Activated CD8-positive, alpha-beta T cell treated with anti-CD3 and anti-CD28 coated beads for 36 hours (primary cell): Measurements from ENCODE around the gene ZHX3. TPM values are rescaled to one million over a fixed set of nuclear protein-coding genes. Genes with fewer than 3 reads are reported as not detected.

Experiments used
- ATAC-seq: fragments of 200-7000 bp; cut with Tn5 transposase; one replicate; pipeline ENCODE4 v1.10.0; 2021; ENCODE audit warnings: mild to moderate bottlenecking, moderate library complexity
- CTCF ChIA-PET: fragments of 350-600 bp; sonication (Branson Sonifier 250); formaldehyde crosslinking; loops from one replicate; lab custom pipeline; 2021; ENCODE audit warnings: antibody characterized with exemption; lab: Charles Lee
- POLR2A ChIA-PET: fragments of 350-600 bp; sonication (Branson Sonifier 250); formaldehyde crosslinking; loops from one replicate; lab custom pipeline; 2021; ENCODE audit warnings: antibody characterized with exemption; lab: Charles Lee
- DNase-seq: peaks from one replicate; pipeline ENCODE4 v3.0.0-alpha.2; 2020
- H3K27ac Mint-ChIP-seq: one replicate; pipeline ENCODE4 v1.8.0; 2021; ENCODE audit warnings: mild to moderate bottlenecking, mixed read lengths
- H3K27me3 Mint-ChIP-seq: one replicate; pipeline ENCODE4 v1.8.0; 2021; ENCODE audit warnings: mixed read lengths
- H3K36me3 Mint-ChIP-seq: one replicate; pipeline ENCODE4 v1.8.0; 2021; ENCODE audit warnings: low read depth, mixed read lengths
- H3K4me1 Mint-ChIP-seq: one replicate; pipeline ENCODE4 v1.8.0; 2021; ENCODE audit warnings: low read depth, mixed read lengths
- H3K4me3 Mint-ChIP-seq: one replicate; pipeline ENCODE4 v1.8.0; 2021; ENCODE audit warnings: mild to moderate bottlenecking, moderate library complexity, mixed read lengths
- H3K9me3 Mint-ChIP-seq: one replicate; pipeline ENCODE4 v1.8.0; 2021; ENCODE audit warnings: mixed read lengths
- CTCF ChIP-seq: fragments of 200-600 bp; IDR thresholded peaks from one replicate; pipeline ENCODE4 v1.8.0; 2022; ENCODE audit warnings: antibody characterized with exemption, mild to moderate bottlenecking
- intact Hi-C: fragments of 100-400 bp; cut with micrococcal nuclease; formaldehyde crosslinking; loops from one replicate; pipeline ENCODE4 v1.10.0; 2022
- total RNA-seq, 2 experiments: library from RNA; stranded (reverse); gene quantifications; one replicate each; pipeline ENCODE4 v1.2.3, GENCODE V29; 2021

The ZHX3 gene
- total RNA-seq, 2 experiments from 2014 or later, result 14.1 to 14.2 TPM

GRCh38 chr20:41339957-41340326 lies 22.4 kb upstream of the ZHX3 start:
- ATAC-seq (peak; percentile 91), DNase-seq (peak; percentile 88)
- Mint-ChIP-seq H3K4me3 (peak overlapping the region; percentile 72), H3K4me1 (peaks cover 7% of the 10 kb centered on the region), H3K27me3 (peaks cover 6% of the 10 kb centered on the region), H3K36me3 (no peaks in the 10 kb centered on the region), H3K9me3 (no peaks in the 10 kb centered on the region), H3K27ac (peak overlapping the region; percentile 33)
- CTCF ChIA-PET, result interaction anchor here (0.7 to 4.1 kb wide), 52 partner anchors 8 to 371 kb away, joined by 3 to 73 read pairs (median 3); partner anchors contain the start of gene PLCG1
- POLR2A ChIA-PET, result interaction anchor here (2.0 kb wide), 1 partner anchor 172 kb away, joined by 4 read pairs; no protein-coding TSS in a partner anchor
- intact Hi-C loops, result loop anchor here (5.0 to 10.0 kb wide), 4 partner anchors 72 to 375 kb away; partner anchors contain the start of gene PLCG1
- TF ChIP-seq CTCF, result peak; percentile 100

- POLR2A ChIA-PET, result no interaction called here
Observed at GRCh38 chr20:41336711-41337492, 19.4 kb upstream of the ZHX3 start.

GRCh38 chr20:41335591-41335990 lies 18.1 kb upstream of the ZHX3 start:
- DNase-seq (no peak), ATAC-seq (no peak)
- ChIA-PET POLR2A (no interaction called here), CTCF (no interaction called here)
- Mint-ChIP-seq H3K4me1 (peaks cover 6% of the 10 kb centered on the region), H3K27me3 (peaks cover 6% of the 10 kb centered on the region), H3K4me3 (no peak overlapping the region), H3K9me3 (no peaks in the 10 kb centered on the region), H3K27ac (no peak overlapping the region), H3K36me3 (no peaks in the 10 kb centered on the region)
- TF ChIP-seq CTCF, result no peak
- intact Hi-C loops, result loop anchor here (5.0 to 10.0 kb wide), 2 partner anchors 101 to 198 kb away; partner anchors contain the start of gene PLCG1

More at GRCh38 chr20:41336711-41337492, 19.4 kb upstream of the ZHX3 start:
- H3K36me3 Mint-ChIP-seq, result no peaks in the 10 kb centered on the region
- peaks cover 7% of the 10 kb centered on the region for H3K4me1 Mint-ChIP-seq
- intact Hi-C loops, result loop anchor here (5.0 to 10.0 kb wide), 2 partner anchors 102 to 200 kb away; partner anchors contain the start of gene PLCG1
- H3K27me3 Mint-ChIP-seq, result peaks cover 6% of the 10 kb centered on the region
- no peak overlapping the region for H3K4me3 Mint-ChIP-seq
- DNase-seq, result no peak
- no peaks in the 10 kb centered on the region for H3K9me3 Mint-ChIP-seq
- no peak overlapping the region for H3K27ac Mint-ChIP-seq
- CTCF ChIA-PET, result interaction anchor here (0.9 to 2.7 kb wide), 3 partner anchors 44 to 368 kb away, joined by 3 to 15 read pairs (median 4); no protein-coding TSS in a partner anchor
- no peak for TF ChIP-seq CTCF
- ATAC-seq, result no peak

GRCh38 chr20:41334443-41335421 lies 17.2 kb upstream of the ZHX3 start:
- Mint-ChIP-seq H3K36me3 (no peaks in the 10 kb centered on the region), H3K4me1 (peaks cover 4% of the 10 kb centered on the region), H3K9me3 (no peaks in the 10 kb centered on the region), H3K27me3 (peaks cover 6% of the 10 kb centered on the region), H3K4me3 (no peak overlapping the region), H3K27ac (no peak overlapping the region)
- CTCF ChIA-PET, result interaction anchor here (1.0 kb wide), 1 partner anchor 200 kb away, joined by 4 read pairs; no protein-coding TSS in a partner anchor
- no peak for ATAC-seq
- no peak for DNase-seq
- intact Hi-C loops, result loop anchor here (5.0 to 10.0 kb wide), 2 partner anchors 100 to 197 kb away; partner anchors contain the start of gene PLCG1
- TF ChIP-seq CTCF, result no peak
- POLR2A ChIA-PET, result no interaction called here
